ENCODE results near the gene SORCS1.

GRCh38 chr10:107148906-107149305, 15.6 kb downstream of the SORCS1 start:
- TF ChIP-seq POLR2A (IDR thresholded peaks at IDR 0.05) = no peak
- TF ChIP-seq, protein P1, sequence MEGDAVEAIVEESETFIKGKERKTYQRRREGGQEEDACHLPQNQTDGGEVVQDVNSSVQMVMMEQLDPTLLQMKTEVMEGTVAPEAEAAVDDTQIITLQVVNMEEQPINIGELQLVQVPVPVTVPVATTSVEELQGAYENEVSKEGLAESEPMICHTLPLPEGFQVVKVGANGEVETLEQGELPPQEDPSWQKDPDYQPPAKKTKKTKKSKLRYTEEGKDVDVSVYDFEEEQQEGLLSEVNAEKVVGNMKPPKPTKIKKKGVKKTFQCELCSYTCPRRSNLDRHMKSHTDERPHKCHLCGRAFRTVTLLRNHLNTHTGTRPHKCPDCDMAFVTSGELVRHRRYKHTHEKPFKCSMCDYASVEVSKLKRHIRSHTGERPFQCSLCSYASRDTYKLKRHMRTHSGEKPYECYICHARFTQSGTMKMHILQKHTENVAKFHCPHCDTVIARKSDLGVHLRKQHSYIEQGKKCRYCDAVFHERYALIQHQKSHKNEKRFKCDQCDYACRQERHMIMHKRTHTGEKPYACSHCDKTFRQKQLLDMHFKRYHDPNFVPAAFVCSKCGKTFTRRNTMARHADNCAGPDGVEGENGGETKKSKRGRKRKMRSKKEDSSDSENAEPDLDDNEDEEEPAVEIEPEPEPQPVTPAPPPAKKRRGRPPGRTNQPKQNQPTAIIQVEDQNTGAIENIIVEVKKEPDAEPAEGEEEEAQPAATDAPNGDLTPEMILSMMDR (IDR thresholded peaks at IDR 0.05) = no peak

All from thyroid gland (tissue), 4 donors.